Skeletal muscle satellite cell (primary cell): Measurements from ENCODE around the gene TTC39C.

Source experiments
- H3K27me3 ChIP-seq: 2 replicates; pipeline ENCODE4 v1.7.0; 2013; ENCODE audit warnings: low read length; ENCODE audit not compliant: control insufficient read depth, insufficient read depth
- H3K36me3 ChIP-seq: 2 replicates; pipeline ENCODE4 v1.7.0; 2013; ENCODE audit warnings: mild to moderate bottlenecking, control low read depth, low read length; ENCODE audit not compliant: insufficient read depth
- H3K4me1 ChIP-seq: 2 replicates; pipeline ENCODE4 v1.7.0; 2013; ENCODE audit warnings: low read length; ENCODE audit not compliant: control insufficient read depth, insufficient read depth
- H3K4me2 ChIP-seq: 2 replicates; pipeline ENCODE4 v1.7.0; 2013; ENCODE audit warnings: mild to moderate bottlenecking, low read length
- H3K4me3 ChIP-seq: 2 replicates; pipeline ENCODE4 v1.7.0; 2013; ENCODE audit warnings: low read length
- H3K9ac ChIP-seq: 2 replicates; pipeline ENCODE4 v1.7.0; 2013; ENCODE audit warnings: mild to moderate bottlenecking, low read depth, low read length, moderate library complexity
- H3K9me3 ChIP-seq: replicated peaks from 2 replicates; pipeline ENCODE4 v1.7.0; 2013; ENCODE audit warnings: mild to moderate bottlenecking, control low read depth, low read length

The TTC39C gene

GRCh38 chr18:24078391-24078790, 63.8 kb downstream of the TTC39C start:
- H3K27me3 ChIP-seq = no peaks in the 10 kb centered on the region
- no peak overlapping the region for H3K4me2 ChIP-seq
- H3K9ac ChIP-seq = no peak overlapping the region
- H3K9me3 ChIP-seq = no peaks in the 10 kb centered on the region
- H3K4me1 ChIP-seq = peaks cover 13% of the 10 kb centered on the region
- H3K4me3 ChIP-seq = no peak overlapping the region
- no peaks in the 10 kb centered on the region for H3K36me3 ChIP-seq

- no peak overlapping the region for H3K4me2 ChIP-seq
- H3K36me3 ChIP-seq = no peaks in the 10 kb centered on the region
- no peak overlapping the region for H3K4me3 ChIP-seq
- no peaks in the 10 kb centered on the region for H3K27me3 ChIP-seq
- no peaks in the 10 kb centered on the region for H3K9me3 ChIP-seq
- H3K4me1 ChIP-seq = peaks cover 12% of the 10 kb centered on the region
- H3K9ac ChIP-seq = no peak overlapping the region
Observed at GRCh38 chr18:24080861-24081260, 66.3 kb downstream of the TTC39C start.

GRCh38 chr18:24083550-24083949, 69.0 kb downstream of the TTC39C start:
- H3K9me3 ChIP-seq = no peaks in the 10 kb centered on the region
- H3K4me1 ChIP-seq = peaks cover 14% of the 10 kb centered on the region
- no peaks in the 10 kb centered on the region for H3K36me3 ChIP-seq
- H3K4me3 ChIP-seq = no peak overlapping the region
- no peaks in the 10 kb centered on the region for H3K27me3 ChIP-seq
- no peak overlapping the region for H3K4me2 ChIP-seq
- H3K9ac ChIP-seq = no peak overlapping the region

- Histone ChIP-seq H3K4me2 (peak overlapping the region; percentile 49), H3K4me1 (peaks cover 14% of the 10 kb centered on the region), H3K9ac (peak overlapping the region; percentile 19), H3K27me3 (no peaks in the 10 kb centered on the region), H3K4me3 (no peak overlapping the region), H3K9me3 (no peaks in the 10 kb centered on the region), H3K36me3 (no peaks in the 10 kb centered on the region)
Observed at GRCh38 chr18:24086082-24086481, 71.5 kb downstream of the TTC39C start.

GRCh38 chr18:24089076-24089475, 74.5 kb downstream of the TTC39C start:
- Histone ChIP-seq H3K4me3 (no peak overlapping the region), H3K36me3 (no peaks in the 10 kb centered on the region), H3K9me3 (no peaks in the 10 kb centered on the region), H3K27me3 (no peaks in the 10 kb centered on the region), H3K4me2 (no peak overlapping the region), H3K9ac (no peak overlapping the region), H3K4me1 (peaks cover 14% of the 10 kb centered on the region)

- H3K36me3 ChIP-seq = no peaks in the 10 kb centered on the region
- H3K4me2 ChIP-seq = no peak overlapping the region
- peaks cover 14% of the 10 kb centered on the region for H3K4me1 ChIP-seq
- no peaks in the 10 kb centered on the region for H3K9me3 ChIP-seq
- no peak overlapping the region for H3K9ac ChIP-seq
- no peak overlapping the region for H3K4me3 ChIP-seq
- no peaks in the 10 kb centered on the region for H3K27me3 ChIP-seq
Observed at GRCh38 chr18:24089515-24090337, 75.2 kb downstream of the TTC39C start.

GRCh38 chr18:24090876-24091275, 76.3 kb downstream of the TTC39C start:
- peaks cover 10% of the 10 kb centered on the region for H3K4me1 ChIP-seq
- no peaks in the 10 kb centered on the region for H3K36me3 ChIP-seq

GRCh38 chr18:24094561-24094960, 80.0 kb downstream of the TTC39C start:
- no peaks in the 10 kb centered on the region for H3K4me1 ChIP-seq
- H3K9ac ChIP-seq = no peak overlapping the region
- H3K36me3 ChIP-seq = peaks cover 6% of the 10 kb centered on the region
- peaks cover 3% of the 10 kb centered on the region for H3K9me3 ChIP-seq
- H3K4me2 ChIP-seq = no peak overlapping the region
- H3K4me3 ChIP-seq = no peak overlapping the region
- no peaks in the 10 kb centered on the region for H3K27me3 ChIP-seq

More at GRCh38 chr18:24090876-24091275, 76.3 kb downstream of the TTC39C start:
- Histone ChIP-seq H3K9me3 (no peaks in the 10 kb centered on the region), H3K4me2 (no peak overlapping the region), H3K9ac (no peak overlapping the region), H3K4me3 (no peak overlapping the region), H3K27me3 (no peaks in the 10 kb centered on the region)

GRCh38 chr18:24095976-24096375, 81.4 kb downstream of the TTC39C start:
- Histone ChIP-seq H3K4me2 (no peak overlapping the region), H3K9ac (no peak overlapping the region), H3K36me3 (peaks cover 6% of the 10 kb centered on the region), H3K9me3 (peaks cover 3% of the 10 kb centered on the region), H3K4me3 (no peak overlapping the region), H3K4me1 (no peaks in the 10 kb centered on the region), H3K27me3 (no peaks in the 10 kb centered on the region)

- H3K9ac ChIP-seq = no peak overlapping the region
- no peak overlapping the region for H3K4me2 ChIP-seq
- H3K27me3 ChIP-seq = no peaks in the 10 kb centered on the region
- H3K9me3 ChIP-seq = no peaks in the 10 kb centered on the region
- no peaks in the 10 kb centered on the region for H3K4me1 ChIP-seq
- no peaks in the 10 kb centered on the region for H3K36me3 ChIP-seq
- no peak overlapping the region for H3K4me3 ChIP-seq
Observed at GRCh38 chr18:24103320-24104021, 88.9 kb downstream of the TTC39C start.

GRCh38 chr18:24104486-24104885, 89.9 kb downstream of the TTC39C start:
- H3K4me2 ChIP-seq = no peak overlapping the region
- H3K4me3 ChIP-seq = no peak overlapping the region
- H3K36me3 ChIP-seq = no peaks in the 10 kb centered on the region
- no peaks in the 10 kb centered on the region for H3K27me3 ChIP-seq
- no peak overlapping the region for H3K9ac ChIP-seq
- no peaks in the 10 kb centered on the region for H3K4me1 ChIP-seq
- H3K9me3 ChIP-seq = no peaks in the 10 kb centered on the region
